ENCODE measurements around the gene KCNAB2.

DNA sequence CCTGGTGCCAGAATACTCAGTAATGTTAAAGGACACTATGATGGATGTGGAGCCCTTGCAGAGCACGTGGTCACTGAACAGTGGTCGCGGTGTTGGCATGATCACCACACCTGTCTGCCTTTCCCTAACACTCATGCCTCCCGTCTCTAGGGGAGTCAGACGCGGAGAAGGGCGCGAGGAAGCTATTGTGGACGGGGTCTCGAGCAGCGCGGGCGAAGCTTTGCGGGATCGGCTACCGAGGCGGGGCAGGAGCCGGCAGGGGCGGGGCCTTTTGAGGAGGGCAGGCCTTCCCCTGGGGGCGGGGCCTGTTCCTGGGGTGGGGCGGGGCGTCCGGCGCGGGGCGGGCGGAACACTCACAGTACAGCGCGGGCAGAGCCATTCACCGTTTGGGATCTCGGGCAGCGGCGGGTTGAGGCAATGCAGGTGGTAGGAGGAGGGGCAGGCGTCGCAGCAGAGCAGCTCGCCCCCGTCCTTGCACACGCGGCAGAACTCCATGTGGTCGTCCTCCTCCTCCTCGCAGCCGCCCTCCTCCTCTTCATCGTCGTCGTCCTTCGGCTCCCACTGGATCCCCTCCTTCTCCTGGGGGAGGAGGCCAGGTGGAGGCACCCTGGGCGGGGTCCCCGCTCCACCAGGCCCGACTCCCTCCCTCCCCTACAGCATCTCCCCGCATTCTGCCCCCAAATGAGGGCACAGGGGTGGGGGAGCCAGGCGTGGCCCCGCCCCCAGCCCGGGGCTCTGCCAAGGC lies 103.0 kb downstream of the KCNAB2 start:
- TF ChIP-seq, protein P1, sequence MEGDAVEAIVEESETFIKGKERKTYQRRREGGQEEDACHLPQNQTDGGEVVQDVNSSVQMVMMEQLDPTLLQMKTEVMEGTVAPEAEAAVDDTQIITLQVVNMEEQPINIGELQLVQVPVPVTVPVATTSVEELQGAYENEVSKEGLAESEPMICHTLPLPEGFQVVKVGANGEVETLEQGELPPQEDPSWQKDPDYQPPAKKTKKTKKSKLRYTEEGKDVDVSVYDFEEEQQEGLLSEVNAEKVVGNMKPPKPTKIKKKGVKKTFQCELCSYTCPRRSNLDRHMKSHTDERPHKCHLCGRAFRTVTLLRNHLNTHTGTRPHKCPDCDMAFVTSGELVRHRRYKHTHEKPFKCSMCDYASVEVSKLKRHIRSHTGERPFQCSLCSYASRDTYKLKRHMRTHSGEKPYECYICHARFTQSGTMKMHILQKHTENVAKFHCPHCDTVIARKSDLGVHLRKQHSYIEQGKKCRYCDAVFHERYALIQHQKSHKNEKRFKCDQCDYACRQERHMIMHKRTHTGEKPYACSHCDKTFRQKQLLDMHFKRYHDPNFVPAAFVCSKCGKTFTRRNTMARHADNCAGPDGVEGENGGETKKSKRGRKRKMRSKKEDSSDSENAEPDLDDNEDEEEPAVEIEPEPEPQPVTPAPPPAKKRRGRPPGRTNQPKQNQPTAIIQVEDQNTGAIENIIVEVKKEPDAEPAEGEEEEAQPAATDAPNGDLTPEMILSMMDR (IDR thresholded peaks at IDR 0.05), result no peak
- TF ChIP-seq POLR2AphosphoS5 (IDR thresholded peaks at IDR 0.05; ENCODE audit: low read depth, low read length) (no peak), CHD2 (IDR thresholded peaks at IDR 0.05; ENCODE audit: low read length, partially characterized antibody) (no peak), FOXJ3 (CRISPR knock-in tag; IDR thresholded peaks at IDR 0.05) (no peak), ELF1 (IDR thresholded peaks at IDR 0.05) (no peak), EP300 (IDR thresholded peaks at IDR 0.05; ENCODE audit: borderline replicate concordance in 1 of 2, low read depth in 1 of 2, low read length in 1 of 2) (no peak), RAD21 (IDR thresholded peaks at IDR 0.05; ENCODE audit: low read length) (no peak)
- TF ChIP-seq, protein P2, sequence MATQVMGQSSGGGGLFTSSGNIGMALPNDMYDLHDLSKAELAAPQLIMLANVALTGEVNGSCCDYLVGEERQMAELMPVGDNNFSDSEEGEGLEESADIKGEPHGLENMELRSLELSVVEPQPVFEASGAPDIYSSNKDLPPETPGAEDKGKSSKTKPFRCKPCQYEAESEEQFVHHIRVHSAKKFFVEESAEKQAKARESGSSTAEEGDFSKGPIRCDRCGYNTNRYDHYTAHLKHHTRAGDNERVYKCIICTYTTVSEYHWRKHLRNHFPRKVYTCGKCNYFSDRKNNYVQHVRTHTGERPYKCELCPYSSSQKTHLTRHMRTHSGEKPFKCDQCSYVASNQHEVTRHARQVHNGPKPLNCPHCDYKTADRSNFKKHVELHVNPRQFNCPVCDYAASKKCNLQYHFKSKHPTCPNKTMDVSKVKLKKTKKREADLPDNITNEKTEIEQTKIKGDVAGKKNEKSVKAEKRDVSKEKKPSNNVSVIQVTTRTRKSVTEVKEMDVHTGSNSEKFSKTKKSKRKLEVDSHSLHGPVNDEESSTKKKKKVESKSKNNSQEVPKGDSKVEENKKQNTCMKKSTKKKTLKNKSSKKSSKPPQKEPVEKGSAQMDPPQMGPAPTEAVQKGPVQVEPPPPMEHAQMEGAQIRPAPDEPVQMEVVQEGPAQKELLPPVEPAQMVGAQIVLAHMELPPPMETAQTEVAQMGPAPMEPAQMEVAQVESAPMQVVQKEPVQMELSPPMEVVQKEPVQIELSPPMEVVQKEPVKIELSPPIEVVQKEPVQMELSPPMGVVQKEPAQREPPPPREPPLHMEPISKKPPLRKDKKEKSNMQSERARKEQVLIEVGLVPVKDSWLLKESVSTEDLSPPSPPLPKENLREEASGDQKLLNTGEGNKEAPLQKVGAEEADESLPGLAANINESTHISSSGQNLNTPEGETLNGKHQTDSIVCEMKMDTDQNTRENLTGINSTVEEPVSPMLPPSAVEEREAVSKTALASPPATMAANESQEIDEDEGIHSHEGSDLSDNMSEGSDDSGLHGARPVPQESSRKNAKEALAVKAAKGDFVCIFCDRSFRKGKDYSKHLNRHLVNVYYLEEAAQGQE (IDR thresholded peaks at IDR 0.05; ENCODE audit: low read depth, low read length), result no peak
